ENCODE results near the gene SLC7A11.

DNA sequence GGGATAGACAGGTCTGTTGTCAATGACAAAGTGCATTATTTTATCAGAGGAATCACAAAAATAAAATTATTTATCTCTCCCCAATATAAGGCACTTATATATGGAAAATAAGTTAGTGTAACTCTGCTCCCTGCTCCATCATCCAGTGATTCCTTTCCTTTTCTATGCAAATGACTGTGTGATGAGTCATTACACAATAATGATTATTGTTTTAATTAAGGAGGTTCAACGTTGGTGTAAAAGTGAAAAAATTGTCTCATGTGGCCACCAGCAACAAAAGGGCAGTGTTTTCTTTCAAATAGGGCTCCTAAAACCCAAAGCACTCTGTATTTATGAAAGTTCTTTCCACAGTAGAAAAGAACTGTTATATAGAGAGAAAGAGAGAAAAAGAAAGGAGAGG is 16.7 kb downstream of the SLC7A11 start:
- TF ChIP-seq, protein P1, sequence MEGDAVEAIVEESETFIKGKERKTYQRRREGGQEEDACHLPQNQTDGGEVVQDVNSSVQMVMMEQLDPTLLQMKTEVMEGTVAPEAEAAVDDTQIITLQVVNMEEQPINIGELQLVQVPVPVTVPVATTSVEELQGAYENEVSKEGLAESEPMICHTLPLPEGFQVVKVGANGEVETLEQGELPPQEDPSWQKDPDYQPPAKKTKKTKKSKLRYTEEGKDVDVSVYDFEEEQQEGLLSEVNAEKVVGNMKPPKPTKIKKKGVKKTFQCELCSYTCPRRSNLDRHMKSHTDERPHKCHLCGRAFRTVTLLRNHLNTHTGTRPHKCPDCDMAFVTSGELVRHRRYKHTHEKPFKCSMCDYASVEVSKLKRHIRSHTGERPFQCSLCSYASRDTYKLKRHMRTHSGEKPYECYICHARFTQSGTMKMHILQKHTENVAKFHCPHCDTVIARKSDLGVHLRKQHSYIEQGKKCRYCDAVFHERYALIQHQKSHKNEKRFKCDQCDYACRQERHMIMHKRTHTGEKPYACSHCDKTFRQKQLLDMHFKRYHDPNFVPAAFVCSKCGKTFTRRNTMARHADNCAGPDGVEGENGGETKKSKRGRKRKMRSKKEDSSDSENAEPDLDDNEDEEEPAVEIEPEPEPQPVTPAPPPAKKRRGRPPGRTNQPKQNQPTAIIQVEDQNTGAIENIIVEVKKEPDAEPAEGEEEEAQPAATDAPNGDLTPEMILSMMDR (IDR thresholded peaks at IDR 0.05), result no peak
- no peak for TF ChIP-seq POLR2A (IDR thresholded peaks at IDR 0.05)

Measured in adrenal gland (tissue), 5 donors.